Loucy (cell line): ENCODE data around the gene NKX1-2.

Experiments used
- EZH2phosphoT487 ChIP-seq: fragments of 200-600 bp; IDR thresholded peaks from 2 replicates; pipeline ENCODE4 v1.6.1; 2018; ENCODE audit warnings: antibody characterized with exemption, mild to moderate bottlenecking, moderate library complexity, borderline replicate concordance
- TF ChIP-seq, protein P1 (sequence below): fragments of 200-600 bp; sonication (generic); conservative IDR thresholded peaks from 2 replicates; pipeline ENCODE4 v1.5.1; 2014; ENCODE audit warnings: mild to moderate bottlenecking, antibody characterized with exemption, low read length

DNA sequence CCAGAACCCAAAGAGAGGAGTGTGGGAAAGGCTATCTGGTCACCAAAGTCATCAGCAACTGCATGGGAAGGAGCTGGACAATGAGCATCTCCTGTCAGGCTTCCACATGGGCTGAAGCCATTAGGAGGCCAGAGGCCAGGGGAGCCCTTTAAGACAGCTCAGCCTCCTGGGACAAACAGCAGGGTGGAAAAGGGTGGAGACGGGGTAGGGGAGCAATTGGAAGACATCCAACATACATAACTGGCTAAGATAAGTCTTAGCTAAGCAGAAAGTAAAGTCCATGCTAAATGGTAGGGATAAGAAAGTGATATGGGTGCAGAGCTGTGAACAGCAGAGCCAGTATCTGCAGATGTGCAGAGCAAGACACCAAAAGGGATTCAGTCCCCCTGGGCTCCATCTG, 29.6 kb downstream of the NKX1-2 start:
- TF ChIP-seq, protein P1, sequence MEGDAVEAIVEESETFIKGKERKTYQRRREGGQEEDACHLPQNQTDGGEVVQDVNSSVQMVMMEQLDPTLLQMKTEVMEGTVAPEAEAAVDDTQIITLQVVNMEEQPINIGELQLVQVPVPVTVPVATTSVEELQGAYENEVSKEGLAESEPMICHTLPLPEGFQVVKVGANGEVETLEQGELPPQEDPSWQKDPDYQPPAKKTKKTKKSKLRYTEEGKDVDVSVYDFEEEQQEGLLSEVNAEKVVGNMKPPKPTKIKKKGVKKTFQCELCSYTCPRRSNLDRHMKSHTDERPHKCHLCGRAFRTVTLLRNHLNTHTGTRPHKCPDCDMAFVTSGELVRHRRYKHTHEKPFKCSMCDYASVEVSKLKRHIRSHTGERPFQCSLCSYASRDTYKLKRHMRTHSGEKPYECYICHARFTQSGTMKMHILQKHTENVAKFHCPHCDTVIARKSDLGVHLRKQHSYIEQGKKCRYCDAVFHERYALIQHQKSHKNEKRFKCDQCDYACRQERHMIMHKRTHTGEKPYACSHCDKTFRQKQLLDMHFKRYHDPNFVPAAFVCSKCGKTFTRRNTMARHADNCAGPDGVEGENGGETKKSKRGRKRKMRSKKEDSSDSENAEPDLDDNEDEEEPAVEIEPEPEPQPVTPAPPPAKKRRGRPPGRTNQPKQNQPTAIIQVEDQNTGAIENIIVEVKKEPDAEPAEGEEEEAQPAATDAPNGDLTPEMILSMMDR = no peak
- no peak for TF ChIP-seq EZH2phosphoT487
